Activated T-cell treated with anti-CD3 and anti-CD28 coated beads for 1 hour (primary cell): ENCODE data around the gene MMP25.

Source experiments
- DNase-seq: peaks from one replicate; pipeline ENCODE4 v3.0.0-alpha.2; 2020; ENCODE audit warnings: low read depth

MMP25 gene

GRCh38 chr16:3096362-3096761 lies 50.0 kb downstream of the MMP25 start:
- no peak for DNase-seq

- no peak for DNase-seq
Measured at GRCh38 chr16:3097266-3097665, 50.9 kb downstream of the MMP25 start.

- no peak for DNase-seq
Measured at GRCh38 chr16:3098459-3099394, 52.4 kb downstream of the MMP25 start, which contains the start of gene ZSCAN10. Gene ZSCAN10, minus strand, starts transcription at chr16:3099294. Its CDS starts 6,357 bp downstream, at chr16:3092937.

GRCh38 chr16:3099395-3099731 lies 53.0 kb downstream of the MMP25 start:
- no peak for DNase-seq

DNA sequence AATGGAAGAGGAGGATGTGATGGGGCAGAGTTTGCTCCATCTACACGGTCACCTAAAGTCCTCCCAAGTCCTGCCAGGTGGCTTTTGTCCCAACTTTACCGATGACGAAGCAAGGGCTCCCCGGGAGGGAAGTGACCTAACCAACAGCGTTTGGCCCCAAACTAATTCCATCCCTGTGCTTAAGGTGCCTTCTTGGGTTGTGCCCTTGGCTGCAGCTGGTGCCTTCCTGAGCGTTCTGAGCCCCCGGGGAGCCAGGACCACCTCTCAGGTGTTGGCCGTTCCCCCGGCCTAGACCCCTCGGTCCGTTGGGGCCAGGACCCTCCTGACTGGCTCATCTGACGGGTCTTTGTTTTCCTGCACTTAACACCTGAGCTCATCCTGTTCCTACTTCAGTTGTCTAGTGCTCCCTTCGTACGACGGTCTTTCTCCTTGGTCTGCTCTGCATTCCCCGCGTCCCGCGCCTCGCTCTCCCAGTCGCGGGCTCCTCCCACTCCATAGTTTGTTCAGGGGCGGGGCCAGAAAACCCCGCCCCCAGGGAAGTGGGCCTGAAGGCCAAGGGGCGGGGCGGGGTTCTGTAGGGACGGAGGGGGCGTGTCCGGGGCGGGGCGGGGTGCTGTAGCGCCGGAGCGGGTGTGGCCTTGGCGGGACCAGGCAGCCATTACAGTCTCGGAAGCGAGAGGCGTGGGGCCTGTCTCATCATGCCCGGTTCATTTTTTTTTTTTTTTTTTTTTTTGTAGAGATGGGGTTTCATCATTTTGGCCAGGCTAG lies 53.6 kb downstream of the MMP25 start:
- peak; percentile 86 for DNase-seq

- DNase-seq, result no peak
Measured at GRCh38 chr16:3101018-3101840, 54.9 kb downstream of the MMP25 start.

- no peak for DNase-seq
Measured at GRCh38 chr16:3101841-3102470, 55.6 kb downstream of the MMP25 start.

- peak; percentile 84 for DNase-seq
Measured at GRCh38 chr16:3106205-3106928, 60.0 kb downstream of the MMP25 start.
